GM10847 (cell line): Measurements from ENCODE around the gene LRIG1.

Experiments
- POLR2A ChIP-seq: IDR thresholded peaks from 2 replicates; pipeline ENCODE4 v1.6.1; 2011; ENCODE audit not compliant: insufficient read length; ENCODE audit errors: extremely low read depth

LRIG1 gene

DNA sequence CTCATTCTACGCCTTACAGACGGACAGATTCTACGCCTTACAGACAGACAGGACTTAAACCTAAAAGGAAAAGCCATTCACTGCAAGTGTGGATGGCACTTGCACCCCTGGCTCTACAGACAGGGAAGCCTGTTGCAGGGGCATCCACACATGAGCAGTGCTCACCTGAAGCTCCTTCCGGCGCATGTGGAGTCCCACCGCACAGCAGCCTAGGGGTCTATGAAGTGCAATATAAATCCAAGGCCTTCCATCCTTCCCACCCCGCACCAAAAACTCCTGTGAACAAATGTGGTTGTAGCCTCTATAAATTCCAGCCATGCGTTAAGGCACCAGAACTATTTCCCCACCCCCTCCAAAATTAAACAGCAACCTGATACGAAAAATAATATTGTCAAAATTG is 121.3 kb downstream of the LRIG1 start:
- TF ChIP-seq POLR2A = no peak

DNA sequence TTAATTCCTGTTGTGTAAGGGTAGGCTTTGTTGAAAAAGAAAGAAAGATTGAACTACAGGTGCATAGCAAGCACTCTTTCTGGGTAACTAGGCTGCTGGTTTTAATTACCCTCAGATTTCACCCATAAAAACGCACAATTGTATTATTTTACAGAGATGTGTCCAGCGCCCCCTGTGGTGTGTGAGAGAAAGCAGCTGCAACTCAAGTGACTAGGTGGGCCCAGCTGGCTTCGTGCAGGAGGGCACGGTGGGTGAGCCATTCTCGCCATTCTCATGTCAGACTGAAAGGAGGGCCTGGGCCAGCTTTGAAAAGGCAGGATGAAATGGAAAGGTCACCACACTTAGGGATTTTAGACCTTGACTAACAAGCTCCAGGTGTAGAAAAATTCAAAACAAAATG is 122.6 kb downstream of the LRIG1 start:
- no peak for TF ChIP-seq POLR2A

DNA sequence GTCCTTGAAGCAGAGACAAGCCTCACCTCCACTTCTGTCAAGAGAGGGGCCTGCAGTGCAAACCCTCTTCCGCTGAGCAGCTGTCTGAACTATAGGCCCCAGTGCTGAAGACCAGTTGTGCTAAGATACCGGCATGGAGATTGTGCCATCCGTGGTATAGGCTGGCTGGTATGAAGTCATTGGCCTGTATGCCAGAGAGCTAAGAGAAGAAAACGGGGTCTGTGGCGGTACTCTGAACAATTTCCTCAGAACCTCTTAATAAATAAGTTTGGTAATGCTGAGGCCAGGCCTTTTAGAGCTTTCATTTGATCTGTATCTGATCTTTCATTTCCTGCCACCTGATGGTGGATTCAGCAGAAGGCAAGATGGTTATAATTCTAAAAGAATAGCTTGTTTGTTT is 123.0 kb downstream of the LRIG1 start:
- TF ChIP-seq POLR2A = no peak

- no peak for TF ChIP-seq POLR2A
Observed at GRCh38 chr3:66376568-66376967, 124.3 kb downstream of the LRIG1 start.

- no peak for TF ChIP-seq POLR2A
Observed at GRCh38 chr3:66372681-66373350, 128.0 kb downstream of the LRIG1 start.

GRCh38 chr3:66371432-66371831 is 129.4 kb downstream of the LRIG1 start:
- TF ChIP-seq POLR2A = no peak

DNA sequence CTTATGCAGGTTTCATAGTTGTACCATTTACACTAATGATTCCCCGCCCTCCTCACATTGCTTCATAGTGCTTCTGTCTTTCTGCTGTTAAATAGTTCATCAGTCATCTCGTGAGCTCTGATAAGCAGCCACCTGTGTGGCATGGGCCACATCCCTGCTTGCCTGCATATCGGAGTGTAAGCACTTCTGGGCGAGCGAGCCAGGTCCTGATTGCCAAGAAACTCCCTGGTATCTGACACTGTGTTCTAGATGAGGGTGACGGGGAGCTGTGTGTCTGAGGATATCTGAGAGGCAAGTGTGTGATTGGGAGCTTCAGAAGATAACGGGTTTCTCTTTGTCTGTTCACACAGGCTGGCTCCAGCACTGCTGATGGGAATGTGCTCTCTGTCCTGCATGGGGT is 130.6 kb downstream of the LRIG1 start:
- no peak for TF ChIP-seq POLR2A

DNA sequence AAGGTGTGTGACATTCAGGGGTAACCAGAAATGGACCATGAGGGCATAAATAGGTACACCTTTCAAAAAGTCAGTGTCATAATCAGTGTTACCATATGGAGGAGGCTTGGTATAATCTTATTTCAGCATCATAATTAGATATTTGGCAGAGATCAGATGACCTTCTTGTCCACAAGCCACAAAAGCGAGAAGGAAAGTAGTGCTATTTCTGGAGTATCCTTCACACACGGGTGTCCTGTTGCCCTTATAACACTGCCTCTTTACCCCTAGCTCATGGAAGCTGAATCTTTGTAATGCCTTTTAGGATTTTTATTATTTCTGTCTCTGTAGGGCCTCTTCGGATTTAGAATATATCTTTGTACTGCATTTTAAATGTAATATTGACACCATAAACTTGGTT is 132.8 kb downstream of the LRIG1 start:
- no peak for TF ChIP-seq POLR2A

DNA sequence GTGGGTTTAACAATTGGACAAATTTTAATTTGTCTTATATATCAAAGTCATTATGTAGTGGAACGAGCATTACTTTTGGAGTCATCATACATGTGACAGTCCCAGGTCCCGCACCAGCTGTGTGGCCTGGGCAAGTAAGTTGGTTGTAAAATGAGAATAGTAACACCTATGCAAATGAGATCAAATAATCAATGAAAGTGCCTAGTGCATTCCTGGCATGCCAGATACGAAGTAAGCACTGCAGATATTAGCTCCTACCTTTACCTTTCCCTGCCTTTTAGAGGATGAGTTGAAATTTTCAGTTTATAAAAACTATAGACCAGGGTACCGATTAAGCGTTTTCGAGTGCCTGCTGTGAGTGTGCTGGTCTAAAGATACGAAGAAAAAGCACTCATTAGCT is 134.1 kb downstream of the LRIG1 start:
- no peak for TF ChIP-seq POLR2A

- TF ChIP-seq POLR2A = no peak
Observed at GRCh38 chr3:66365080-66365479, 135.7 kb downstream of the LRIG1 start.

GRCh38 chr3:66363148-66363547 is 137.7 kb downstream of the LRIG1 start:
- TF ChIP-seq POLR2A = no peak

- TF ChIP-seq POLR2A = no peak
Observed at GRCh38 chr3:66362541-66362941, 138.3 kb downstream of the LRIG1 start.

DNA sequence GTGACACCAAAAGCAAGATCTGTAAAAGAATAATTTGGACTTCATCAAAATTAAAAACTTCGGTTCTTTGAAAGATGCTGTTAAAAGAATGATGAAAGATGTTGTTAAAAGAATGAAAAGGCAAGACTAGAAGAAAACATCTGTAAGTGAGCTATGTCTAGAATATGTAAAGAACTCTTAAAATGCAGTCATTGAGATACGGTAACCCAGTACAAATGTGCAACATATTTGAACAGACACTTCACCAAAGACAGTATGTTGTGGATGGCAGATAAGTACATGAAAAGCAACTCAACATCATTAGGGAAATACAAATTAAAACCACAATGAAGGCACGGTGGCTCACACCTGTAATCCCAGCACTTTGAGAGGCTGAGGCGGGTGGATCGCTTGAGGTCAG is 139.5 kb downstream of the LRIG1 start:
- no peak for TF ChIP-seq POLR2A

GRCh38 chr3:66355997-66356396 is 144.8 kb downstream of the LRIG1 start:
- no peak for TF ChIP-seq POLR2A

- TF ChIP-seq POLR2A = no peak
Observed at GRCh38 chr3:66355394-66355793, 145.4 kb downstream of the LRIG1 start.

- no peak for TF ChIP-seq POLR2A
Observed at GRCh38 chr3:66354001-66354400, 146.8 kb downstream of the LRIG1 start.

GRCh38 chr3:66353530-66353929 is 147.3 kb downstream of the LRIG1 start:
- no peak for TF ChIP-seq POLR2A
